NCI-H2196 (cell line): ENCODE data around the gene SLC25A24.
"Not testable (repeated sequence)": the region's sequence is repeated elsewhere in the genome, so short reads cannot be mapped to it uniquely, and the experiment has no call there.

Experiments used
- DNase-seq: peaks from one replicate; lab custom pipeline; 2025; ENCODE audit not compliant: unreplicated experiment; lab: John Stamatoyannopoulos, UW

Gene SLC25A24

GRCh38 chr1:108199201-108199691 is 897 bp downstream of the SLC25A24 start:
- no peak for DNase-seq

GRCh38 chr1:108194051-108194450 is 6.1 kb downstream of the SLC25A24 start:
- no peak for DNase-seq

GRCh38 chr1:108193333-108193732 is 6.8 kb downstream of the SLC25A24 start:
- DNase-seq, result no peak

- DNase-seq, result no peak
Observed at GRCh38 chr1:108192581-108192980, 7.6 kb downstream of the SLC25A24 start.

GRCh38 chr1:108190686-108191416 is 9.3 kb downstream of the SLC25A24 start:
- DNase-seq, result no peak

GRCh38 chr1:108190001-108190634 is 10.0 kb downstream of the SLC25A24 start:
- DNase-seq, result no peak

GRCh38 chr1:108188801-108189200 is 11.3 kb downstream of the SLC25A24 start:
- DNase-seq, result no peak

GRCh38 chr1:108182959-108183700 is 17.0 kb downstream of the SLC25A24 start:
- no peak for DNase-seq

- DNase-seq, result no peak
Observed at GRCh38 chr1:108179018-108179417, 21.1 kb downstream of the SLC25A24 start.

GRCh38 chr1:108162409-108162808 is 37.7 kb downstream of the SLC25A24 start:
- not testable (repeated sequence) for DNase-seq

- not testable (repeated sequence) for DNase-seq
Observed at GRCh38 chr1:108159951-108160350, 40.2 kb downstream of the SLC25A24 start.

GRCh38 chr1:108158893-108159453 is 41.2 kb downstream of the SLC25A24 start:
- no peak for DNase-seq

- no peak for DNase-seq
Observed at GRCh38 chr1:108154314-108154713, 45.8 kb downstream of the SLC25A24 start.

- no peak for DNase-seq
Observed at GRCh38 chr1:108152782-108153222, 47.3 kb downstream of the SLC25A24 start.

GRCh38 chr1:108151548-108151947 is 48.6 kb downstream of the SLC25A24 start:
- no peak for DNase-seq

- DNase-seq, result no peak
Observed at GRCh38 chr1:108149796-108150467, 50.2 kb downstream of the SLC25A24 start.

- DNase-seq, result not testable (repeated sequence)
Observed at GRCh38 chr1:108144569-108144968, 55.6 kb downstream of the SLC25A24 start.

GRCh38 chr1:108142773-108143394 is 57.3 kb downstream of the SLC25A24 start:
- no peak for DNase-seq

GRCh38 chr1:108142258-108142657 is 57.9 kb downstream of the SLC25A24 start:
- no peak for DNase-seq

- no peak for DNase-seq
Observed at GRCh38 chr1:108141621-108142020, 58.5 kb downstream of the SLC25A24 start.
